Breast epithelium (tissue), 3 donors: ENCODE results near the gene AR.

Experiments used
- CTCF ChIP-seq, 3 donors: fragments of 450-650 bp; IDR thresholded peaks; one replicate each; pipeline ENCODE4 v1.5.1; 2016 to 2017; ENCODE audit warnings: antibody characterized with exemption in 3 of 3, mild to moderate bottlenecking in 3 of 3, moderate library complexity in 3 of 3
- POLR2A ChIP-seq: fragments of 450-650 bp; IDR thresholded peaks from one replicate; pipeline ENCODE4 v1.6.1; 2016; ENCODE audit warnings: antibody characterized with exemption, mild to moderate bottlenecking, moderate library complexity
- POLR2AphosphoS5 ChIP-seq, 3 donors: sonication (generic); formaldehyde crosslinking; IDR thresholded peaks; one replicate each; pipeline ENCODE4 v1.6.1; 2017; ENCODE audit warnings: antibody characterized with exemption in 3 of 3

GRCh38 chrX:67520671-67521070 is 23.1 kb upstream of the AR start:
- TF ChIP-seq CTCF (IDR thresholded peaks at IDR 0.05) (no peak), POLR2A (no peak), POLR2AphosphoS5 (IDR thresholded peaks at IDR 0.05) (no peak)
